ENCODE results near the gene ZNRF4. TPM values are rescaled to one million over a fixed set of nuclear protein-coding genes. Genes with fewer than 3 reads are reported as not detected.

Gene ZNRF4
- total RNA-seq, 4 donors from 2014 or later, result not detected

DNA sequence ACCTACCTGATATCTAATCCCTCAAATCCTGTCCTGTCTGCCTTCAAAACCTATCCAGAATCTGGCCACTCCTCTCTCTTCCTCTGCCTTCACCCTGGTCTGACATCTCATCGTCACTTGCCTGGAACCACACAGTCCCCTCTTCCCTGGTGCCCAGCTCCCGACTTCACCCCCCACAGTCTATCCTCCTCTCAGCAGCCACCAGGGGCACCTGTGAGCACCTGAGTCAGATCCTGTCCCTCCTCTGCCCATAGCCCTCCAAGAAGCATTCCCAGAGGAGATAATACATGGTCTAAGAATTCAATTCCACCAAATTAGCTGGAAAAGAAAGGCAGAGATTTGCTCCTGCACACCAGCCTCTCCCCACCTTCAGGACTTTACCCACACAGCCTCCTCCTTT lies 48.9 kb downstream of the ZNRF4 start:
- 45 to 62% methylated on average over 2 of the region's 2 CpGs for WGBS, 2 donors
- peaks cover 0 to 6% (median 0%) of the 10 kb centered on the region in 4 donors for H3K27me3 ChIP-seq
- no peak for TF ChIP-seq POLR2A (IDR thresholded peaks at IDR 0.05)
- TF ChIP-seq, protein P1, sequence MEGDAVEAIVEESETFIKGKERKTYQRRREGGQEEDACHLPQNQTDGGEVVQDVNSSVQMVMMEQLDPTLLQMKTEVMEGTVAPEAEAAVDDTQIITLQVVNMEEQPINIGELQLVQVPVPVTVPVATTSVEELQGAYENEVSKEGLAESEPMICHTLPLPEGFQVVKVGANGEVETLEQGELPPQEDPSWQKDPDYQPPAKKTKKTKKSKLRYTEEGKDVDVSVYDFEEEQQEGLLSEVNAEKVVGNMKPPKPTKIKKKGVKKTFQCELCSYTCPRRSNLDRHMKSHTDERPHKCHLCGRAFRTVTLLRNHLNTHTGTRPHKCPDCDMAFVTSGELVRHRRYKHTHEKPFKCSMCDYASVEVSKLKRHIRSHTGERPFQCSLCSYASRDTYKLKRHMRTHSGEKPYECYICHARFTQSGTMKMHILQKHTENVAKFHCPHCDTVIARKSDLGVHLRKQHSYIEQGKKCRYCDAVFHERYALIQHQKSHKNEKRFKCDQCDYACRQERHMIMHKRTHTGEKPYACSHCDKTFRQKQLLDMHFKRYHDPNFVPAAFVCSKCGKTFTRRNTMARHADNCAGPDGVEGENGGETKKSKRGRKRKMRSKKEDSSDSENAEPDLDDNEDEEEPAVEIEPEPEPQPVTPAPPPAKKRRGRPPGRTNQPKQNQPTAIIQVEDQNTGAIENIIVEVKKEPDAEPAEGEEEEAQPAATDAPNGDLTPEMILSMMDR (IDR thresholded peaks at IDR 0.05), result no peak
- intact Hi-C loops (cut with DNase I), result no loop called here
- peaks cover 0 to 29% (median 22%) of the 10 kb centered on the region in 3 donors for H3K9me3 ChIP-seq
- H3K36me3 ChIP-seq, result no peaks in the 10 kb centered on the region
- no peaks in the 10 kb centered on the region for H3K4me1 ChIP-seq
- H3K4me3 ChIP-seq, result no peak overlapping the region
- H3K27ac ChIP-seq, result no peak overlapping the region
- DNase-seq, result no peak

Other genes with a start within 250 kb of the ZNRF4 start
- gene PTPRS, start 114.6 kb upstream of the ZNRF4 start, total RNA-seq, result 100 to 1,000 TPM in 1 of 4 donors, 10 to 100 TPM in 3; 61.7 to 173 (median 86.6) TPM
- 10 to 100 TPM; 19.6 to 44.2 (median 28.0) TPM for gene TINCR, start 112.5 kb downstream of the ZNRF4 start, total RNA-seq
- gene SAFB2, start 167.4 kb downstream of the ZNRF4 start, total RNA-seq, result 10 to 100 TPM; 11.6 to 47.3 (median 32.1) TPM
- gene SAFB, start 167.7 kb downstream of the ZNRF4 start, total RNA-seq, result 10 to 100 TPM; 40.5 to 80.1 (median 59.2) TPM
- gene MICOS13, start 225.1 kb downstream of the ZNRF4 start, total RNA-seq, result 10 to 100 TPM; 34.0 to 76.3 (median 48.8) TPM
- 1 to 10 TPM; 1.9 to 9.4 (median 8.3) TPM for gene HSD11B1L, start 225.6 kb downstream of the ZNRF4 start, total RNA-seq
- 1,000 to 10,000 TPM in 2 of 4 donors, 100 to 1,000 TPM in 2; 572 to 1,565 (median 1,059) TPM for gene RPL36, start 234.9 kb downstream of the ZNRF4 start, total RNA-seq